HFF-Myc (cell line): ENCODE measurements around the gene TBX21.
A peak's percentile ranks its signal among the peaks of the same experiment; 100 is the strongest.

Experiments used
- DNase-seq: peaks from one replicate; pipeline ENCODE4 v3.0.0-alpha.2; 2011; ENCODE audit warnings: low read depth; ENCODE audit errors: extremely low read depth
- H3K4me3 ChIP-seq: replicated peaks from 2 replicates; pipeline ENCODE4 v1.5.1; 2011; ENCODE audit warnings: low read depth, mild to moderate bottlenecking, control low read depth, low read length
- TF ChIP-seq, protein P1 (sequence below): IDR thresholded peaks from 2 replicates; pipeline ENCODE4 v1.5.1; 2012; ENCODE audit warnings: mild to moderate bottlenecking, low read depth, low read length, control low read depth; ENCODE audit errors: missing control alignments

The TBX21 gene

DNA sequence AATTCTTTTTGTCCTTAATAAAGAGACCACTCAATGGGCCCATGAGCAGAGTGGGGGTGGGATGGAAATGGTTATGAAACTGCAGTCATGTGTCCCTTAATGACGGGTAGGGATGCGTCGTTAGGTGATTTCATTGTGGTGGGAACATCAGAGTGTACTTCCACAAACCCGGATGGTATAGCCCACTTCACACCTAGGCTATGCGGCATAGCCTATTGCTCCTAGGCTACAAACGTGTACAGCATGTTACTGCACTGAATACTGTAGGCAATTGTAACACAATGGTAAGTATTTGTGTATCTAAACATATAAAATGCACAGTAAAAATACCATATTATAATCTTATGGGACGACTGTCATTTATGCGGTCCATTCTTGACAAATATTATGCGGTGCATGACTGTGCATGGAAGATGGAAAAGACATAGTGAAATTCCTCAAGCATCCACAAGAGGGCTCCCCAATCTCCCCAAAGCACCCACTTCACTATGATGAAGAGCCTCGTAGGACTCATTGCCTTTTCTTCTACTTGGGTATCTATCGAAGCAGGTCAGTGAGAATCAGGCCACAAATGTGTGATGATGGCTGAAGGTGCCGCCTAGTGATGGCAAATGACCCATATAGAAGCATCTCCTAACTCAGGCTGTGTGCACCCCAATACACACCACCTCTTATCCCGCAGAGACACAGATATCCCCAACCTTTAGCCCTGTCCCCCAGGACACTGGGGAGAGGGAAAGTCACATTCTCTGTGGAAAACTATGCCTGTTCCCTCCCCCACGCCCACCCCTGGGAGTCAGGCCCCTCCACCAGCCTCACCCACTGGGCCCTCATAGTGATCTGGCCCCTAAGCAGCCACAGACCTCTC is 43.5 kb downstream of the TBX21 start:
- DNase-seq: peak; percentile 27
- H3K4me3 ChIP-seq: no peak overlapping the region
- TF ChIP-seq, protein P1, sequence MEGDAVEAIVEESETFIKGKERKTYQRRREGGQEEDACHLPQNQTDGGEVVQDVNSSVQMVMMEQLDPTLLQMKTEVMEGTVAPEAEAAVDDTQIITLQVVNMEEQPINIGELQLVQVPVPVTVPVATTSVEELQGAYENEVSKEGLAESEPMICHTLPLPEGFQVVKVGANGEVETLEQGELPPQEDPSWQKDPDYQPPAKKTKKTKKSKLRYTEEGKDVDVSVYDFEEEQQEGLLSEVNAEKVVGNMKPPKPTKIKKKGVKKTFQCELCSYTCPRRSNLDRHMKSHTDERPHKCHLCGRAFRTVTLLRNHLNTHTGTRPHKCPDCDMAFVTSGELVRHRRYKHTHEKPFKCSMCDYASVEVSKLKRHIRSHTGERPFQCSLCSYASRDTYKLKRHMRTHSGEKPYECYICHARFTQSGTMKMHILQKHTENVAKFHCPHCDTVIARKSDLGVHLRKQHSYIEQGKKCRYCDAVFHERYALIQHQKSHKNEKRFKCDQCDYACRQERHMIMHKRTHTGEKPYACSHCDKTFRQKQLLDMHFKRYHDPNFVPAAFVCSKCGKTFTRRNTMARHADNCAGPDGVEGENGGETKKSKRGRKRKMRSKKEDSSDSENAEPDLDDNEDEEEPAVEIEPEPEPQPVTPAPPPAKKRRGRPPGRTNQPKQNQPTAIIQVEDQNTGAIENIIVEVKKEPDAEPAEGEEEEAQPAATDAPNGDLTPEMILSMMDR: peak; percentile 75

DNA sequence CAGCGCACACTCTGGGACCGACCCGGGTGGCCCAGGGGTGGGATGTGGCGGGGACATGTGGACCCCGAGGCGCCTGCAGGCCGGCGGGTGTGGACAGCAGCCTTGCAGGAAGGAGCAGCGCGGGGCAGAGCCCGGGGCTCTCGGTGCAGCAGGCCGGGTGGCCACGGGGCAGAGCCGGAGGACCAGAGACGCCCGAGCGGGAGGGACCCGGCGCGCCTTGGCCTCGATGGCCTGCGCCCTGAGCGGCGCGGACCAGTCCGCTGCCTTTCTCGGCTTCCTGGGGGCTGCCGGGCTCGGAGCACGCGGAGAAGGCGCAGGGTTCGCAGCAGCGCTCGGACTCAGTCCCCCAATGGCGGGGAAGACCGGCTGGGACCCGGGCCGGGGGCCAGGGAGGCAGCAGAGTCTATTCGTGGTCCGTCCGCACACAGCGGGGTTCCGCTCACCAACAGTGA is 45.2 kb downstream of the TBX21 start:
- H3K4me3 ChIP-seq: no peak overlapping the region
- TF ChIP-seq, protein P1: no peak
- DNase-seq: no peak

DNA sequence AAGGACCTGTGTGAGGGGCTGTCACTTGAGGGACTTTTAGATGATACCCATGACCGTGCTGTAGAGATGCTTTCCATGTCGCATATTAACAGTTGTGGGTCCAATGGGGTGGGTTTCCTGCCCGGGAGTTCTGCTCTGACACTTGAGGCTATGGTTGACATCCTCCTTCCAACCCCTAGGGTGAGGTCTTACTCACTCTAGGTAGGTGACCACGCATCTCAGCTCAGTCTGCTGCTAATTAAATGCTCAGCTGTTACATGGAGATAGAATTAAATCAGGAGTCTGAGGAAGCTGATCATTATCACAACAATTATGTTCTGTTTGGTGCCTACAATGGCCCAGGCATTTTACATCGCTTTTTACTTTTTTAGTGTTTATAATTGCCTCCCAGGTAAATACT is 48.4 kb downstream of the TBX21 start:
- H3K4me3 ChIP-seq: no peak overlapping the region
- TF ChIP-seq, protein P1: no peak
- DNase-seq: no peak

DNA sequence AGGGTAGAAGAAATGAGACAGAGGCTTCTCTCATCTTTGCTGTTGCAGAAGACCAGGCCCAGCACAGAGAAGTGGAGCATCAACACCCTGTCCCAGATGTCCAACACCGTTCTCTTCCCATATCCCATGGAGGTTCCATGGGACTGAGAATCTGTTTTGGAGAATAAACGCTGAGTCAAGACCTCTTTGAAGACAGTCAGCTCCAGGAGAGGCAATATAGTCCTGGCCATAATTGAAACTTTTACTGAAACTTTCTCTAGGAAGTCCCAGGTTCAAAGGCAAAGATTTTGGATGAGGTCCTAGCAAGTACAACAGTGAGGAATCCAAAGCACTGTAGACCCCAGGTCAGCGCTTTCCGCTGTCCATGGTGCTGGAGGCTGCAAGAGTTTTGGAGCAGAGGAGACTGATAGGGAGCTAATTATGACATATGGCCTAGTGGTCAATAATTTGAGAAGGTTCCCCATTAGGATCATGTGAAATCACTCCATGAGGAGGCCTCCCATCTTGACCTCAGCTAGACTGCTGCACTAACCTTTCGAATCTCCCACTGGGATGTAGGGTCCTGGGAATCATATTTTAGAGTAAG is 52.6 kb downstream of the TBX21 start:
- no peak overlapping the region for H3K4me3 ChIP-seq
- TF ChIP-seq, protein P1: no peak
- no peak for DNase-seq

DNA sequence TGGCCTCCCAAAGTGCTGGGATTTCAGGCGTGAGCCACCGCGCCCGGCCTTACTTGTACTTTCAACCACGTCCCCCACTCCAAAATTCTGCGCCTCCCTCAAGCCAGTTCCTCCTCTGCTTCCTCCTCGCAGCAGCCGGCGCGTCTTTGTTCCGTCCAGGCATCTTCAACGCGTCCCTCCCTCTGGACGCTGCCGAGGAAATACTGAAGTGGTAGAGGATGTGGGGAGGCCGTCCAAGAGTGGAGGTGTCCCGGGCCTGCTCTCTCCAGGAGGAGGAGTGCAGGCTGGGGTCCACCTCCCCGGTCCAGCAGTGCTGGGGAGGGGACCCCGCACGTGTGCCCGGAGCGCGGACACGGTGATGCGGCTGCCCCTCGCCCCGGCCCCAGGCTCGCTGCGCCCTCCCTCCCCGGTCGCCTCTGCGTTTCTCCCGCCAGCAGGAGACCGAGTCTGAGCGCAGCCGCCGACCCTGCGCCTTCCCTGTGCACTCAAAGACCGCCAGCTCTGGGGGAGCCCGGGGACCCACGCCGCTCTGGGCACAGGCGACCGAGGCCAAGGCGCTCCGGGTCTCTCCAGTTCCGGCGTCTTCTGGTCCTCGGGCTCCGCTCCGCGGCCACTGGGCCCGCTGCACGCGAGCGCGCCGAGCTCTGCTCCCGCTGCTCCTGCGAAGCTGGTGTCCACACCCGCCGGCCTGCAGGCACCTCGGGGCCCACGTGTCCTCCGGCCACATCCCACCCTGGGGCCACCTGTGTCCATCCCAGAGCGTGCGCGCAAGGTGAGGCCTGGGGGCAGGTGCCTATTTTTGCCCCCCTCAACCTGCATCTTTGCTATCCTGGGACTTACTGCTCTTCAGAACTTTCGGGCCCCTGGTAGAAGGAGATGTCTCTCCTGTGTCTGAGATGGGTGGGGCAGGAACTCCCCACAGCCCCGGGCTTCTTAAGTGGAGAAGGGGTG is 56.9 kb downstream of the TBX21 start:
- H3K4me3 ChIP-seq: peak overlapping the region; percentile 15; the same call in 1 of the 2 replicates
- DNase-seq: no peak
- TF ChIP-seq, protein P1: peak; percentile 41

DNA sequence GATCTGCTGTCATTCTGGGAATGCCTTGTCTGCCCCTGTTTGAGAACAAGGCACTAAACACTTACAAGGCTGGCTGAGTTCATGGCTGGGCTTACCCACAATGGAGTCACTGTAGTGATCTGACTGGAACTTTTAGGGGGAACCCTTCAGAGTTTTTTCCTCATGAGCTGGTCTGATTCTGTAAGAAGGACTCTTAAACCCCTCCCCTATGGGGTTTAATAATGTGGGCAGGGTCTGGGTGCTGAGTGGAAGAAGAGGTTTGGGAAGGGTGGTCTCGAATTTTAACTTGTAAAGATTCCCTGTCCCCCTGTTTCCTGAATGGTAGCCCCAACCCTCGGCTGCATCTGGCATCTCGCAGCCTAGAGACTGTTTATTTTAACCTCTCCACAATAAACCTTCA is 58.0 kb downstream of the TBX21 start:
- TF ChIP-seq, protein P1: no peak
- H3K4me3 ChIP-seq: no peak overlapping the region
- no peak for DNase-seq
